ENCODE results near the gene BRD4.

DNA sequence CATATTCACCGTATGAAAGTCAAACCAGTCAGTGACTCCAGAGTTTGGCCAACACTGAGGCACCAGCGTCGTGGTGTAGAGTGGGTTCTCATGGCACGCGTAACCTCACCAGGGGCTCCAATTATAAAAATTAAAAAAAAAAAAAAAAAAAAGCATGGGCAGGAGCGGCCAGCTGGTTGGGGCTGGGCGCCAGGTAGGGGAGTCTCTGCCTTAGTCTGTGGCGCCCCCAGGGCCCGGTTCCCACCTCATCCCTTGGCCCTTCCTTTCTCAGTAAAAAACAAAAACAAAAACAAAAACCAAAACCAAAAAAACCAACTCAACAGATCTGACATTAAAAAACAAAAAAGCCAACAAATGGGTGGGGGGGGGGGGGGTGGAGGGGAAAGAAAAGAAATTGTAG, 95.5 kb downstream of the BRD4 start:
- TF ChIP-seq, protein P1, sequence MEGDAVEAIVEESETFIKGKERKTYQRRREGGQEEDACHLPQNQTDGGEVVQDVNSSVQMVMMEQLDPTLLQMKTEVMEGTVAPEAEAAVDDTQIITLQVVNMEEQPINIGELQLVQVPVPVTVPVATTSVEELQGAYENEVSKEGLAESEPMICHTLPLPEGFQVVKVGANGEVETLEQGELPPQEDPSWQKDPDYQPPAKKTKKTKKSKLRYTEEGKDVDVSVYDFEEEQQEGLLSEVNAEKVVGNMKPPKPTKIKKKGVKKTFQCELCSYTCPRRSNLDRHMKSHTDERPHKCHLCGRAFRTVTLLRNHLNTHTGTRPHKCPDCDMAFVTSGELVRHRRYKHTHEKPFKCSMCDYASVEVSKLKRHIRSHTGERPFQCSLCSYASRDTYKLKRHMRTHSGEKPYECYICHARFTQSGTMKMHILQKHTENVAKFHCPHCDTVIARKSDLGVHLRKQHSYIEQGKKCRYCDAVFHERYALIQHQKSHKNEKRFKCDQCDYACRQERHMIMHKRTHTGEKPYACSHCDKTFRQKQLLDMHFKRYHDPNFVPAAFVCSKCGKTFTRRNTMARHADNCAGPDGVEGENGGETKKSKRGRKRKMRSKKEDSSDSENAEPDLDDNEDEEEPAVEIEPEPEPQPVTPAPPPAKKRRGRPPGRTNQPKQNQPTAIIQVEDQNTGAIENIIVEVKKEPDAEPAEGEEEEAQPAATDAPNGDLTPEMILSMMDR (IDR thresholded peaks at IDR 0.05), result no peak
- TF ChIP-seq POLR2A (IDR thresholded peaks at IDR 0.05), result no peak
